Activated CD4-positive, alpha-beta T cell treated with anti-CD3 and anti-CD28 coated beads, Interleukin-2, amount 50 U/mL, for 24 hours (primary cell): ENCODE measurements around the gene NFASC.
A peak's percentile ranks its signal among the peaks of the same experiment; 100 is the strongest.

Experiments
- DNase-seq, 2 donors: peaks; one replicate each; pipeline ENCODE4 v3.0.0-alpha.2; 2020; ENCODE audit warnings: low read depth in 1 of 2, low spot score in 1 of 2

The NFASC gene

DNA sequence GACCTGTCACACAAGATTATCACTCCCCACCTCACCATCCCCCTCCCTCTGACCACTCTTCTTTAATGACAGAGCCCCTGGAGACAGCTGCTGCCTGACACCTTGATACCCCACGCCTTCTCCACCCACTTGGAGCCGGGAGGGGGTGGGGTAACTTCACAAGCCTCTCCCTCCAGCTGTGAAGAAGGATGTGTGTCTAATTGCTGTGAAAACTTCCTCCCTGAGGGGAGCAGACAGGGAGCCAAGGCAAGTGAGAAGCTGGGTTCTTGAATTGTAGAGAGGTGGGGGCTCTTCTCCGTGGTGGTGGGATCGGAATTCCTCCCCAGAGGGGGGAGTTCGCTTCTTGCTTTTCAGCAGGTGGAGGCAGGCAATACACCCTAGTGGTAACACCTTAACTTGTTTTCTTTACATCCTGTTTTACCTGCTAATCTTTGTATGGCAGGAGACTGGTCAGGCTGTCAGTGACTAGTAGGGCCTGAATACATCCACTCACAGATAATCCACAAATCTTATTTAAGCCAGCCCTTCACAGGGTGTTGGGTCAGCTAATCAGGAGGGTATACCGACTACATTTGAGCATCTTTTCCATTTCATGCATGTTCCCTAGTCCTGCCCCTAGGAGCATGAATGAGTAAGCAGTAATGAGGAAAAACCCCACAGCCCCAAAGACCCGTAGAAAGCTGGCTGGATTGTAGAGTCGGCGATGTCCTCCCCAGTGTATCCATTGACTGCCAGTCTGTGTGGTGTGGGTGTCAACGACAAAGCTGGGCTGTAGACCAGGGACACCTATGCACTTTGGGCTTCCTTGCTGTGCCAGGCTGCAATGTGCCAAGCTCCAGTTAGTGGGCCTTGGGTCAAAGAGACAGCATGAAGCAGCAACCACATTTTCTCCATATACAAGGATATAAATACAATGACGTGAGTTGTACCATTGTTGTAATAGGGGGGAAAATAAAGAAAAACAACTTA, 57.3 kb downstream of the NFASC start:
- no peak for DNase-seq

DNA sequence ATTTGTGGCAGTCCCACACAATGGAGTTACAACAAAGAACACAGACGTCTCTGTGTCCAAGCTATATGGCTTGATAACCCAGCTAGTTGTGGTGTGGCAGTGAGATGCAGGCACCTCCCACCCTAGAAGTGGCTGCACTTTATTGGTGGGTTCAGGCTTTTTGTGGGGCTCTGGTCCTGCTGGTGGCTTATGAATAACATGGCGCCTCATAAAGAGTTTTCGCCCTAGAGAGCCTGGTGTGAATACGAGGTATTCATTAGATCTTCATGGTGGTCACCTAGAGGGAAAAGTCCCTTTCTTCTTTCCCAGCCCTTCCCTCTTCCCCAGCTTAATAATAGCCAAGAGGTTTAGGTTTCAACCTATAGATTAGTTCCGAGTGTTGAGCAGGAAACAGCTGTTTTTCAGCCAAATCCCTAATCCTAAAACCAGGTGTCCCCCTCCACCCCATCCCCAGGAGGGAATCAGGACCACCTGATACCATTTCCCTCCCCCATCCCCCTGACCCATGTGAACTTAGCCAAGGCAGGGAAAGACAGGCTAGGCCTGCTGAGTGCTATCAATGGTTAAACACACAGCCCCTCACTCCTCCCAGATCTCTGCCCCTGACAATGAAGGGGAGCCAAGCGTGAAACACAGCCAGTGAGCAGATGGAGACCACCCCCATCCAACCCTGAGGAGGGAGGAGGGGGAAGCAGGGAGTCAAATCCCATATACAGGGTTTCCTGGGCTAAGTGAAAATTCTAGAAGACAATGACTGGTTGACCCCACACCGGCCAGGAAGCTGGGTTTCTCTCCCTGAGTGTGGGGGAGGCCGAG, 58.2 kb downstream of the NFASC start:
- DNase-seq = no peak

DNA sequence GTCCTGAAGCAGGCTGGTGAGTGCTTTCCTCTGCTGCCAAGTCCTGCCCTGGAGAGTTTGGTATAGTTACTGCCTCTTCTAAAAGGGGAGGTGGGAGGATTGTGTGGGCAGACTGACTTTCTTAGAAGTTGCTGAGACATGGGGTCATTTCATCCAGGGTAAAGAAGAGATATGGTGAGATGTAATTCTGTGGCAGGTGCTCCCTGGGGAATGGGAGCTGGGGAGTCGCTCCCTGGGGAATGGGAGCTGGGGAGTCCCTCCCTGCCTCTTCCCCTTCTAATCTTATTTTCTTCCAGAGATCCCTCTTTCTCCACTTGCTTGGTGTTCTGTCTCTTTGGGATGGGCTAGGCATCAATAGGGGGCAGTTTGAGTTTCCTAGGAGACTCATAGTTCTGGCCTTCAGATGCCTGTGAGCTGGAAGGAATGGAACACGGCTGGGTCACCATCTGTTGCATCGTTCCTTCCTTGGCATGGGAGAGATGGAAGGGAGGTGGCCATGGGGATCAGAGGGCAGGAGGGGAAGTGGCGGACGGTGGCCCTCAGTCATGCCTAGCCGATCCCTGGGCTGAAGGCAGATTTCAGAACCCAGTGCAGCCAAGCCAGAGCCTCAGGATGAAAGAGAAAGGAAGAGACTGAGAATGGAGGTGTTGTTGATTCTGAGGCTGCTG, 59.0 kb downstream of the NFASC start:
- DNase-seq = no peak

DNA sequence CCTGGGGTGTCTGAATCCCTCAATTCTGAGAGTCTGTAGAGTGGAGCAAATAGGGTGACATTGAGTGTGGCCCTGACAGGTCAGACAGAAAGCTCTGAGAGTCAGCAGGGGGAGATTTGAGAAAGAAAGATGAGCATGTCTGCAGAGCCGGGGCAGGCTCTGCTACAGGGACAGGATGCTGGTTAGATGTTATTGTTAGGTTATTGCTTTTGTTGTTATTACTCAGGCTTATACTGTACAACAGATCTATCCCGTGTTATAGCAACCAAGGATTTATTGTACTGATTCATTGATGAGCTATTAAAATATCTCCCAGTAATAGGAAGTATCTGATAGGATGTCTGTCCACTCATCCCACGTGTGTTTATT, 59.5 kb downstream of the NFASC start:
- no peak for DNase-seq

DNA sequence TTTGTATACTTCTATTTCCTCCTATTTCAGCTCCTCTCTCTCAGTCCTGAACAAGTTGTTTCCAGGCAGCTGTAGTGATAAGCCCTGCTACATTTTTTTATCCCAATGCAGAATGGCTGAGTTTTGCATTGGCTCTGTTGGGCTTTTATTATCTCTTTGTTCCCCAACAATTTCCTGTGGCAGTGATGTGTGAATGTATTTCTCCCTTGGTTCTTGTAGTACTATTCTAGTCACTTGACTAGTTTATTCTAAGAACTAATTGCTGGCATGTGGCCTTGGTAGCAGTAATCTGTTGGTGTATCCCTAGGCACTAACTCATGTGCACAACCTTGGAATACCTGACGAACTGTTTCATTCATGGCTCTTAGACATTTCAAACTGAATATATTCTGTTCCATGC, 60.7 kb downstream of the NFASC start:
- no peak for DNase-seq

DNA sequence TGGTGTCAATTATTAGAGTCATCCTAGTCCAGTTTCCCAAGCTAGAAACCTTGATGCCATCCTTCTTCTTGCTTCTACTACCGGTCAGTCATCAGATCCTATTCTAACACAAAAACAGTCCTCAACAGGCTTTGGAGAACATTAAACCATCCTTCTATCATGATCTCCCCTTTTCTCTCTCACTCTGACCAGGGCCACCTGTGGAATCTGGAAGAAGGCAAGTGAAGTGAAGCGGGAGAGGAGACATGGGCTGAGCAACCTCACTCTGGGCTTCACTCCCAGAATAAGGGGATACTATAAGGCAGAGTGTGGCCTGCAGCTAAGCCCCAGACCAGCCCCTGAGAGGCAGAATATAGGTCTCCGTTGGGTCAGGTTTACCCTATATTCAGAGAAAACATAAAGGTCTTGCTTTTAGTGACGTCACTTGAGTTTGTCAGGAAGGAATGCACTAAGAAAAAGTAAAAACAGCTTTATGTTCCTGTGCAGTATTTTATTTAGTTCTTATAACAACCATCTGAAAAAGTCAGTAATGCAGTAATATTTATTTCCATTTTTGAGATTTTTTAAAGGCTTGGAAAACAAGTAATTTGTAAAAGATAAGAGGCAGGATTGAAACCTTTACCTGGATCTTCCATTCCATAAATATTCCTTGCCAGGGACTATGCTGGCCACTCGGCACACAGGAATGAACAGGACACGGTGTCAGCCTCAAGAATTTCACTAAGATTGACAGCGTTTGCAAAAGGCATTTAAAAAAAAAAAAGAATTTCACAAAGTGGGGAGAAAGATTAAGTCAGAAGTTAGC, 61.3 kb downstream of the NFASC start:
- DNase-seq = no peak

DNA sequence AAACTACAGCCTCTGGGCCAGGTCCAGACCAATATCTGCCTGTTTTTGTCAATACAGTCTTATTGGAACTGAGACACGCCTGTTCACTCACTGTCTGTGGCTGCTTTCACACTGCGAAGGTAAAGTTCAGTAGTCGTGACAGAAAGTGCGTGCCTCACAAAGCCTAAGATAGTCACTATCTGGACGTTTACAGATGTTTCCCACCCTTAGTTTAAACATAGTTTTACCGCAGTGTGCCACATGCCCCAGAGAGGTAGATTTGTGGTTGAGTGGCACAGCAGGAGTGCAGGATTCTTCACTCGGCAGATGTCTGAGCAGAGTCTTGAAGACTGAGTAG, 61.9 kb downstream of the NFASC start:
- no peak for DNase-seq

DNA sequence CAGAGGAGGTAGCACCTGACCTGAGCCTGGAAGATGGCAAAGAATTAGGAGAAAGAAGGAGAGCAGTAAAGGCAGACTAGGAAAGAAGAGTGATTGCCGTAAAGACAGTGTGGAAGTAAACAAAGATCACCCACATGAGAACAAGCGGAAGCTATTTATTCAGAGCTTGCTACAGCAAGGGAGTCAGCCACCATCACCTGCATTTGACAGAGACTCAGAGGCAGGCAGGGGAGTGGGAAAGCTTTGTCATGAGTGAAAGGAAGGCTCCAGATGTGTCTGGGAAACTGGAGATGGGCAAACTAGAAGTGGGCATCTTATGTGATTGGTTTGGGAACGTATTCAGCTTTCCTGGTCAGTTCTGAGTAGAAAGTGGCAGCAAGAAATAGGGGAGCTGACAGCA, 64.5 kb downstream of the NFASC start:
- no peak for DNase-seq

DNA sequence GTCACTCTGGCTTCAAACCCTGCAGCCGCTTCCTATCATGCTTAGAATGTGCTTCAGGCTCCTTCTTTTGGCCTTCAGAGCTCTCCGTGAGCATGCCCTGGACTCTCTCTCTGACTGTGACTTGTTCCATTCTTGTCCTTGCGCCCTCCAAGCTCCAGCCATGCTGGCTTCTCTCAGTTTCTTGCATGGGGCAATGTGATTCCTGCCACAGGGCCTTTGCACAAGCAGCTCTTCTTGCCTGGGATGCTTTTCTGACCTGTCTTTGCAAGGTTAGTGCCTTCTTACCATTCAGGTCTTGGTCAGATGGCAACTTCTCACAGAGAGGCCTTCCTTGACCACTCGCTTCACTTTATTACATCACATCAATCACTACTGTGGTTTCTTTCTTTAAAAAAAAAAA, 66.1 kb downstream of the NFASC start:
- no peak for DNase-seq

DNA sequence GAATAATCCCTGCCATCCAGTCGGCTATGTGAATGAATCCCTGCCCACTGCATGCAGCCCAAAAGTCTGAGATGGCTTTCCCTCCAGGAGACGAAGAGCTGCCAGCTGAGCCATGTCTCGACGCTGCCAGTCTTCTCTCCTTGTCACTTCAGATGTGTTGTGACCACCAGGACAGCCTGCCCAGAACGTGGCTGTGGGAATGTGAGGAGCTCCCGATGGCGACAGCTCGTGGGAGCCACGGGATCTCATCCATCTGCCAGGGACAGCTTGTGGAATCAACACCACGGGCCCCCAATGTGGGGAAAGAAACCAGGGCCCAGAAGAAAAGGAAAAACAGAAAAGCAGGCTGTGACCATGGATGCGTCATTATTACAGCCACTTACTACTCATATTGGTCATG, 67.2 kb downstream of the NFASC start:
- no peak for DNase-seq

DNA sequence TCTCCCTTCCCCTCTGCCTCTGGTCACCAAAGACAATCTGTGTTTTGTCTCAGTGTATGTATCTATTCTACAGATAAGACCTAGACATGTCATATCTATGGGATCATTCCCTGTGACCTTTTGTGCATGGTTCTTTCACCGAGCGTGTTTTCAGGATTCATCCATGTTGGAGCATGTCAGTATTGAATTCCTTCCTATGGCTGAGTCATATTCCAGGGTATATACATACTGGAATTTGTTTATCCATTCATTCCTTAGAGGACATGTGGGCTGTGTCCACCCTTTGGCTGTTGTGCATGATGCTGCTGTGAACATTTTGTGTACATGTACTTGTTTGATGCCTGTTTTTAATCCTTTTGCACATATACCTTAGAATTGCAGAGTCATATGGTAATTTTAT, 69.9 kb downstream of the NFASC start:
- DNase-seq = no peak

DNA sequence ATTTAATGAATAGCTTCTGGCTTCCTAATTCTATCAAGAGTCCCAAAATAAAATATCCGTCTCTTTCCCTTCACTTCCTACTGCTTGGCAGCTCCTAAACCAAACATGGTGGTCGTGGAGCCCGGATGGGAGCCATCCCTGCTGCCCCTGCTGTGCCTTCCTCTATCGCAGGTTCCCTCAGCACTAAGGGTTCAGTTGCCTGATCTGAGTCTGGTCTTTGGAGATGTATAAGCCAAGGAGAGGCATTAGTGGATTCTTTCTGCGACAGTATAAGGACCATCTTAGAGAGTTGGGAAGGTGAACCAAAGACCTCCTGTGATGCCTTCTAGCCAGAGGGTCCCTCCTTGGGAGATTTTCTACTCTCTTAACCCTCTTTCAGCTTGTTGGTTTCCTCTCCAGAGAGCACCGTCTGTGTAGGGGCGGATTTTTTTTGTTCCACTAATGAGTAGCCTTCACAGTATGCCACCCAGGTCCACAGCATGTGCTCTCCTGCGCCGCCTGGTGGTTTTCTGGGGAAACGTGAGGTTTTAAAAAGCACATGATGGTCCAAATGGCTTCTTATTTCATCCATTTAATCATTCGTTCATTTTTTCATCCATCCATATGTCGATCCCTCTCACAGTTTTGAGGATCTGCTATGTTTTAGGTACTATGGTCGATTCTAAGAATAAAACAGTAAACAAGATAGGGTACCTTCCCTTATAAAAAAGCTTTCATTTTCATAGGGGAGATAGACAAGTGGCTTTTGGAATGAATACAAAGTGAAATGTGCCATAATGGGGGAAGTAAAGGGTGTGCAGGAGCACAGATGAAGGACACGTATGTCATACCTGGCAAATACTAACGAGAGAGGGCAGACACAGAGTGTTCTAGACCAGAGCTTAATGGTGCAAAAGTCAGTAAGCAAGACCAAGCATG, 71.0 kb downstream of the NFASC start:
- peak; percentile 10 to 27 for DNase-seq

DNA sequence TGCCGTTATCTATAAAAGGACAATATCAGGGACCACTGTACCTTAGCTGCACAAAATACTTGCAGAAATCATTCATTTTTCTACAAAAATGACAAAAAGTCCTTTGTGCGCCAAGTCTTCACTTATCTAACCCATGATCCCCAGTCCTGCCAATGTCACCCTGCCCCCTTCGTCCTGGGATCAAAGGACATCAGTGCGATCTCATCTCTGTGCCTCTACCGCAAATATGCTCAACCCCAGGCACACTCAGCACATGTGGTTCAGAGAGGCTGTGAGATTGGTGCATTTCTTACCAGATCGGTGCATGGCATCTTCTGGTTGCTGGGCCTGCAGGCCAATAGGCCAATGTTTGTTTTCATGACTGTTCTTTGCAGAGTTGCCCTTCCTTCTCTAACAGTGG, 72.8 kb downstream of the NFASC start:
- no peak for DNase-seq

DNA sequence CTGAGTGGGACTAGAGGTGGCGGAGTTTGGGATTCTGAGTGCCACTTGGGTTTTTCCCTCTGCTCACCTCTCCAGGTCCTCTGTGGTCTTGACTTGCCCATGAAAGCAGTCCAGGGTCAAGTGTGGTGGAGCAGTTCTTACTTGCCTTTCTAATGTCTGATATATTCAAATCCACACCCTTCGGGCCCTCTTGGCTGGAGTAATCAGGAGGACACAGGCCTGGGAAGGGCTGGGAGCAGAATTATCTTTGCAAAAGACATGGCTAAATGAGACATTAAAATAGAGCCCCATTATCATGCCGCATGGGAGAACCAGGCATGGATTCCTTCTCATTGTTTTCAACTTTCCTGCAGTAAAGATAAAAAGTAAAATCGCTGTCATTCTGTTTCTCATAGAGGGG, 74.0 kb downstream of the NFASC start:
- DNase-seq = no peak

DNA sequence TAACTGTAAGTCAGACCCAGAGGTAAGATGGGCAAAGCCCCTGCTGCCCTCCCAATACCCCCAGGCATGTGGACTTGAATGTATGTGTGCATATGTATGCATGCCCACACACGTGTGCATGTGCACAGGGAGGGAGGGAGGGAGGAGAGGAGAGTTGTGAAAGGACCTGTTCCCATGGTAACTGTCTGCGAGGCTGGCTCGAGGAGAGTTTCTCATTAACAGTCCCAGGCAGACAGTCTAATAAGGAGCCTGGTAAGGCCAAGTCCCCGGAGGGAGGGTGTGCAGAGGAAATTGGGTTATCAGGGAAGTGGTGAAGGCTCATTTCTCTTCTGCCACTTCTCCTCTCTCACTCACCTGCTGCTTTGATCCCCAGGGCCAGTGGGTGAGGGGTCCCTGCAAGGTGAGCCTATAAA, 74.9 kb downstream of the NFASC start:
- no peak for DNase-seq

DNA sequence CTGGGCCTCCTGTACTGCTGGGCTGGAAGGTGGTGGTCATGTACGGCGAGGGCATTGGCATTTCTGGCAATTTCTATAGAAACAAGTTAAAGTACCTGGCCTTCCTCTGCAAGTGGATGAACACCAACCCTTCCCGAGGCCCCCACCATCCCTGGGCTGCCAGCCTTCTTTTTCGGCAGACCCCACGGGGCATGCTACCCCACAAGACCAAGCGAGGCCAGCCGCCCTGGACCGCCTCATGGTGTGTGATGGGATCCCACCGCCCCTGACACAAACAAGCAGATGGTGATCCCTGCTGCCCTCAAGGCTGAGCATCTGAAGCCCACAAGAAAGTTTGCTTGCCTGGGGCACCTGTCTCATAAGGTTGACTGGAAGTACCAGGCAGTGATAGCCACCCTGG, 76.0 kb downstream of the NFASC start:
- DNase-seq = no peak

DNA sequence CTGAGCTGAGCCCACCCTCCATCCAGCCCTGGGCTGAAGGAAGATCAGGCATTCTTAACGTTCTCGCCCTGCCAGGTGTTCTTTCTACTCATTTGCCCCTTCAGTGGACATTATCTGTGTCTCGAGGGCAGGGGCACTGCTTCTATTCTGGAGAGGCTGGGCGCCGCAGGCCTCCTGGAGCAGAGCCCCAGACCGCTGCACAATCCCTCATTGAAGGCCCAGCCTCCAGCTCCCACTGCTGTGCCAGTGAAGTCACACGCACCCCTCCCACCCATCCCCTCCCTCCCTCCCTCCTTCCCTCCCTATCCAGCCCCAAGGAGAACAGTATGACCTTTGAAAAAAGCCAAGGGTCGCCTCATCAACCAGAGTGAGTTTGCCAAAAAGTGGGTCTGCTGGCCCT, 76.7 kb downstream of the NFASC start:
- DNase-seq = no peak

DNA sequence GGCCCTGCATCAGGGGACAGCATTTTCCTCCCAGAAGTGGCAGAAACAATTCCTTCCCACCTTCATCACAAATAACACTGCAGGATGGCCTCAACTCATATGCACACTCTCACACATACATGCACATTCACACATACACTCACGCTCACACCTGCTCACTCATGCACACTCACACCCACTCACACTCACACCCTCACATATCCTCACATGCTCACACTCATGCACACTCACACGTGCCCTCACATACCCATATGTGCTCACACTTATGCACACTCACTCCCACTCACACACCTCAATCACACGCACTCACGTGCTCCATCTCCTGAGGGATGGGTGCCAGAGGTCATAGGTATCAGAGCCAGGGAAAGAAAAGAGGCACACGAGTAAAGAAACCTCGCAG, 77.1 kb downstream of the NFASC start:
- DNase-seq = no peak

DNA sequence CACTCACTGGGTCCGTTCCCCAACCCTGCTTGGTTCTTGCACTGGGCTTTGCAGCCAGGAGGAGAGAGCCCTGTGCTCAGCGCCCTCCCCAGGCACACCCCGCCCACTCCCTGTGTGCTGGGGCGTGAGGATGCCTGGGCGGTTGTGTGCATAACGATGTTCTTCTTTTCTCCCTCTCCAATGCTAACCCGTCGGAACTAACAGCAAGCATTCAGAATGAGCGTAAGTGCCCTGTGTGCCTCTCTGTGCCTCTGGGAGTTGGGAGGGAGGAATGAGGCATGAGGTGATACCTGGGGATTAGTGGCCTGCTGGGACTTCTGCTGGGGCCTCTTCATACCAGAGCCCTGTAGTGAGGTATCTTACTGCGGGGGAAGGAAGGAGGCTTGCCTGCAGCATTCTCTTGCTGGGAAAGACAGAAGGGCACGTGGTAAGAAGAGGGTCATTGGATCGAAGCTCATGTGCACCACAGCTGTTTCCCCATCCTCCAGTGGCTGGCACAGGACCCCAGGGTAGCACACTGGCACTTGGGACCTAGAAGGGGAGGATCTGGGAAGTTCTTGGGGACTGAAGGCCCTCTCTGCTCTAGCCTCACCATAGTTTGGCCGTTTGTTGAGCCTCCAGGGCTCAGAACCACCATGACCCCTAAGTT, 79.8 kb downstream of the NFASC start:
- no peak for DNase-seq
